Adipocyte (in vitro differentiated cells): Measurements from ENCODE around the gene PCDH10.

Source experiments
- DNase-seq: peaks from one replicate; pipeline ENCODE4 v3.0.0-alpha.2; 2015; ENCODE audit warnings: low read depth
- H3K27me3 ChIP-seq: replicated peaks from 2 replicates; pipeline ENCODE4 v1.7.0; 2013; ENCODE audit warnings: mild to moderate bottlenecking, low read length, moderate library complexity; ENCODE audit not compliant: control insufficient read depth, insufficient read depth
- H3K36me3 ChIP-seq: 2 replicates; pipeline ENCODE4 v1.7.0; 2013; ENCODE audit warnings: low read length, mild to moderate bottlenecking, moderate library complexity; ENCODE audit not compliant: control insufficient read depth, insufficient read depth, severe bottlenecking
- H3K4me1 ChIP-seq: 2 replicates; pipeline ENCODE4 v1.7.0; 2013; ENCODE audit warnings: mild to moderate bottlenecking, low read length, moderate library complexity; ENCODE audit not compliant: control insufficient read depth, insufficient read depth
- H3K4me3 ChIP-seq: 2 replicates; pipeline ENCODE4 v1.7.0; 2013; ENCODE audit warnings: mild to moderate bottlenecking, low read length, moderate library complexity
- H3K9ac ChIP-seq: 2 replicates; pipeline ENCODE4 v1.7.0; 2013; ENCODE audit warnings: mild to moderate bottlenecking, low read length, moderate library complexity
- H3K9me3 ChIP-seq: 2 replicates; pipeline ENCODE4 v1.7.0; 2013; ENCODE audit warnings: mild to moderate bottlenecking, low read length, moderate library complexity; ENCODE audit not compliant: control insufficient read depth

The PCDH10 gene

DNA sequence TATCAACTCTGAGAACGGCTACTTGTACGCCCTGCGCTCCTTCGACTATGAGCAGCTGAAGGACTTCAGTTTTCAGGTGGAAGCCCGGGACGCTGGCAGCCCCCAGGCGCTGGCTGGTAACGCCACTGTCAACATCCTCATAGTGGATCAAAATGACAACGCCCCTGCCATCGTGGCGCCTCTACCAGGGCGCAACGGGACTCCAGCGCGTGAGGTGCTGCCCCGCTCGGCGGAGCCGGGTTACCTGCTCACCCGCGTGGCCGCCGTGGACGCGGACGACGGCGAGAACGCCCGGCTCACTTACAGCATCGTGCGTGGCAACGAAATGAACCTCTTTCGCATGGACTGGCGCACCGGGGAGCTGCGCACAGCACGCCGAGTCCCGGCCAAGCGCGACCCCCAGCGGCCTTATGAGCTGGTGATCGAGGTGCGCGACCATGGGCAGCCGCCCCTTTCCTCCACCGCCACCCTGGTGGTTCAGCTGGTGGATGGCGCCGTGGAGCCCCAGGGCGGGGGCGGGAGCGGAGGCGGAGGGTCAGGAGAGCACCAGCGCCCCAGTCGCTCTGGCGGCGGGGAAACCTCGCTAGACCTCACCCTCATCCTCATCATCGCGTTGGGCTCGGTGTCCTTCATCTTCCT lies 2.7 kb downstream of the PCDH10 start:
- H3K36me3 ChIP-seq = no peaks in the 10 kb centered on the region
- H3K9ac ChIP-seq = no peak overlapping the region
- peak; percentile 63 for DNase-seq
- peaks cover 40% of the 10 kb centered on the region for H3K4me1 ChIP-seq
- peak overlapping the region; percentile 36 for H3K4me3 ChIP-seq
- peaks cover 48% of the 10 kb centered on the region for H3K27me3 ChIP-seq
- H3K9me3 ChIP-seq = no peaks in the 10 kb centered on the region

DNA sequence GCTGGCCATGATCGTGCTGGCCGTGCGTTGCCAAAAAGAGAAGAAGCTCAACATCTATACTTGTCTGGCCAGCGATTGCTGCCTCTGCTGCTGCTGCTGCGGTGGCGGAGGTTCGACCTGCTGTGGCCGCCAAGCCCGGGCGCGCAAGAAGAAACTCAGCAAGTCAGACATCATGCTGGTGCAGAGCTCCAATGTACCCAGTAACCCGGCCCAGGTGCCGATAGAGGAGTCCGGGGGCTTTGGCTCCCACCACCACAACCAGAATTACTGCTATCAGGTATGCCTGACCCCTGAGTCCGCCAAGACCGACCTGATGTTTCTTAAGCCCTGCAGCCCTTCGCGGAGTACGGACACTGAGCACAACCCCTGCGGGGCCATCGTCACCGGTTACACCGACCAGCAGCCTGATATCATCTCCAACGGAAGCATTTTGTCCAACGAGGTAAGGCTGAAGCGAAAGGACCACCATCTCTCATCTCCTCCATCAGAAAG lies 3.3 kb downstream of the PCDH10 start:
- Histone ChIP-seq H3K9ac (no peak overlapping the region), H3K36me3 (no peaks in the 10 kb centered on the region), H3K27me3 (peaks cover 48% of the 10 kb centered on the region), H3K4me1 (peaks cover 34% of the 10 kb centered on the region), H3K4me3 (peak overlapping the region; percentile 36), H3K9me3 (no peaks in the 10 kb centered on the region)
- peak; percentile 56 for DNase-seq

DNA sequence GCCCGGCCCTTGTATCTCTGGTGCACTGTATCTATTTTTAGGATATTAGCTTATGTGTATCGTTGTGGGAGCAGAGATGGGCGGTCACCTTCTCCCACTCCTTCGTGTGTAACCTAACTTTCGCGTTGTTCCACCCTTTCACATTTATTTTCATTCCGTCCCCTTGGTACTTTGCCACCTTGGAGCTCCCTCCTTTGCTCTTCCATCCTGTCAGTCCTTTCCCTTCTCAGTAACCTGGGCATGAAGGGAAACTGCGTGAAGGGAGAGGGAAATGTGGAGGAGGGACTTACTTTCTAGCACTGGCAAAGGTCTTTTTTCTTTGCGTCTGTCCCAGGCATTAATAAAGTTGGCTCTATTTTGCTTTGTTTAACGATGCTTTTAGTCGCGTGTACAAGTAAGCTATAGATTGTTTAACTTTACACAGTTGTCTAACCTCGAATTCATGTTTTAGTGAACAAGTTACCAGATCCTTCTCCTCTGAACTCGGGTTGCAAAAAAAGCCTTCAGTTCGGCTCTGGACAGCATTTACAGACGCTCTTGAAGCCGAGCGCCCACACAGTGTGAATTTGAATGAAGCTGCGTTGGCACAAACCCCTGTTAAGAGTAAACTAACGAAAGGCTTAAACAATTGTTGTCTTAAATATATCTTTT lies 3.9 kb downstream of the PCDH10 start:
- H3K27me3 ChIP-seq = peaks cover 48% of the 10 kb centered on the region
- H3K36me3 ChIP-seq = no peaks in the 10 kb centered on the region
- H3K4me1 ChIP-seq = peaks cover 31% of the 10 kb centered on the region
- peak overlapping the region; percentile 36 for H3K4me3 ChIP-seq
- DNase-seq = peak; percentile 52
- no peak overlapping the region for H3K9ac ChIP-seq
- H3K9me3 ChIP-seq = no peaks in the 10 kb centered on the region

DNA sequence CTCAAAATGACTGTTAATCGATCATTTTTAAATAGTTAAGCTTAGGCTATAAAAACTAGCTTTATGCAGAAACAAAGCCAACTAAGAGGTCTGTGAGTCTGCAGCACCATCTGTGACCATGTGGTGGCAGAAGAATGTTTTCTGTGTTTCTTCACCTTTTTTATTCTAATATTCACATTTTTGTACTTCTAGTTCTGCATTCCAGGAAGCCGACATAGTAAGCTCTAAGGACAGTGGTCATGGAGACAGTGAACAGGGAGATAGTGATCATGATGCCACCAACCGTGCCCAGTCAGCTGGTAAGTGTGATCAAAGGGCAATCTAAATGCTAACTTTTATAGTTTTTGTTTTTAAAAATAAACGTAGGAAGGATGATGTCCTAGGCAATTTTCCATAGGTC lies 5.6 kb downstream of the PCDH10 start:
- no peak overlapping the region for H3K9ac ChIP-seq
- no peaks in the 10 kb centered on the region for H3K9me3 ChIP-seq
- DNase-seq = peak; percentile 78
- H3K4me1 ChIP-seq = peaks cover 16% of the 10 kb centered on the region
- H3K4me3 ChIP-seq = no peak overlapping the region
- no peaks in the 10 kb centered on the region for H3K36me3 ChIP-seq
- peaks cover 35% of the 10 kb centered on the region for H3K27me3 ChIP-seq

DNA sequence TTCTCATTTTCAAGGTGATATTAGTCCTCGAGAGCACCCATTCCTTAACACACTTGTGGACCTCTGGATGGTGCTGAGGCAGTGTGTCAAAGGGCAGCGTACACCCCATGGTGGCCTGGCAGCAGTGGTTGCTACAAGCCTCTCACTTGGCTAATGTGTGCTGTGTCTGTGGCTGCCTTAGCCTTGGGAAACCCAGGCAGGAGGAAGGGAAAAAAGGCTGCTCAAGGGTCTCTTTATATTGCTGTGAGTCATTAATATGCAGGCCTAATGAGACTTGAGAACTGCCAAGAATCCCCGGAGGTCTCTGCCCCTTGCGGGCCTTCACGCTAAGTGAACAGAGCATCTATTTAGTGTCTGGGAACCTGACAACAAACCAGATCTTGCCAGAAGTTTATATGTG lies 7.0 kb downstream of the PCDH10 start:
- Histone ChIP-seq H3K27me3 (peaks cover 24% of the 10 kb centered on the region), H3K9ac (no peak overlapping the region), H3K36me3 (no peaks in the 10 kb centered on the region), H3K4me3 (no peak overlapping the region), H3K9me3 (no peaks in the 10 kb centered on the region), H3K4me1 (peaks cover 8% of the 10 kb centered on the region)
- DNase-seq = no peak

DNA sequence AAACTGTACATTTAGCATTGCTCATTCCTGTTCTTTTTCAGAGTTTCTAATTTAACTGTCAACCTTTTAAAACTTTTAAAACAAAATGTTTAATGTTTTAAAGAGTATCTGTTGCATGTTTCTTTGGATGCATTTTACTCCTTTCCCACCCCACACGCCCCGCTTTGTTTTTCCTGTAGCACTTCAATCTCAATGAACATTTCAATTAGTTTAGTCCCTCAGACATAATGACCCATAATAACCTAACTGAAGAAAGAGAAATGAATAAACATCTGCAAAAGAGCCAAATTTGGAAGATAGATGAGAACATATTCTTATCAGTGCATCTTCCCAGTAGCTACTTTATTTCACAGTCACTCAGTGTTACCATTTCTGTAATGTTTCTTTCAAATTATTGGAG lies 7.5 kb downstream of the PCDH10 start:
- no peak overlapping the region for H3K4me3 ChIP-seq
- no peak for DNase-seq
- no peak overlapping the region for H3K9ac ChIP-seq
- H3K9me3 ChIP-seq = no peaks in the 10 kb centered on the region
- H3K27me3 ChIP-seq = peaks cover 19% of the 10 kb centered on the region
- H3K36me3 ChIP-seq = no peaks in the 10 kb centered on the region
- H3K4me1 ChIP-seq = peaks cover 8% of the 10 kb centered on the region

DNA sequence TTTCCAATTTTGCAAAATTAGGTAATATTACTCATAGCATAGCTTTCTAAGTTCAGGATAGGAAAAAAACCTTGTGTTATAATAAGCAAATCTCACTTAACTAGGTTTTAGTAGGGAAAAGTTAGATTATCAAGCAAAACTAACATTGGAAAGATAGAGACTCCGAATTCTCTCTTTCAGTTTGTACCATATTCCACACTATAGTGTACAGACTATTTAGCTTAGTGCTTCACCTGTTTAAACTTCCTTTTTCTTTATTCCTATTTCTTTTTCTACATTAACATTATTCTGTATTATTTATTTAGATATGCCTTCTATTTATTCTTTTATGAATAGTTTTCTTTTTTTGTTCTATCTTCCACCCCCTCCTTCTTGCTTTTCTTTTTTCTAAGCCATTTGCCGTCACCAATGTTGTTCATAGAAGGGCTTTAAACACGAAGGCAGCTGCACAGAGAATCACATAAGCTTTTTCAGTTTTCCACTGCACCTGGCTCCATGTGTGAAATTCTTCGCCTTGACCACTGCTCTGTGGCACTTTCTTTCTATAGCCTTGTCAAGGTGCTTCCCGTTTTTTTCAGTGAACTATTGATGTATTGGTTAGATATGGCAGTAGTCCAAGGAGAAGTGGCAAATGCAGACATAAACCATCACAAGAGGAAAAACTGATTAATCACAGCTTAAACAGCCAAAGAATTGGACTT lies 8.5 kb downstream of the PCDH10 start:
- DNase-seq = no peak
- no peak overlapping the region for H3K9ac ChIP-seq
- H3K36me3 ChIP-seq = no peaks in the 10 kb centered on the region
- no peaks in the 10 kb centered on the region for H3K9me3 ChIP-seq
- H3K27me3 ChIP-seq = peaks cover 9% of the 10 kb centered on the region
- H3K4me1 ChIP-seq = peaks cover 5% of the 10 kb centered on the region
- no peak overlapping the region for H3K4me3 ChIP-seq

DNA sequence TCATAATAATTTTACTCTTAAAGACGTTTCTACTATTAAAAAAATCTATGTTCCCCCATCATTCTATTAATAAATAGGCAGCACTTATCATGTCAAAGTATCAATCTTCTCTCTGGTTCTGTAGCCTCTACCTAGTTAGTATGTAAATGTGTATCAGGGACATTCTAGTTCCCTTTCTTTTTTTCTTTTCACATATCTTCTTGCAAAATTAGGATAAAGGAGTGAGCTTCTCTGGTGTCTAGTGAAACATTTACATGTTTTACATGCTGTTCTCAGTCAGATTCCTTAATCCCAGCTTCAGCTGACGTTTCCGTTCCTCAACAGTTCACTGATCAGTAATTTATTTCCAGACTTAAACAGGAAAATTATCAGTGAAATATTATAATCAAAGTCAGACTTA lies 11.8 kb downstream of the PCDH10 start:
- no peaks in the 10 kb centered on the region for H3K4me1 ChIP-seq
- no peak overlapping the region for H3K9ac ChIP-seq
- H3K9me3 ChIP-seq = no peaks in the 10 kb centered on the region
- DNase-seq = no peak
- H3K36me3 ChIP-seq = no peaks in the 10 kb centered on the region
- H3K4me3 ChIP-seq = no peak overlapping the region
- no peaks in the 10 kb centered on the region for H3K27me3 ChIP-seq

DNA sequence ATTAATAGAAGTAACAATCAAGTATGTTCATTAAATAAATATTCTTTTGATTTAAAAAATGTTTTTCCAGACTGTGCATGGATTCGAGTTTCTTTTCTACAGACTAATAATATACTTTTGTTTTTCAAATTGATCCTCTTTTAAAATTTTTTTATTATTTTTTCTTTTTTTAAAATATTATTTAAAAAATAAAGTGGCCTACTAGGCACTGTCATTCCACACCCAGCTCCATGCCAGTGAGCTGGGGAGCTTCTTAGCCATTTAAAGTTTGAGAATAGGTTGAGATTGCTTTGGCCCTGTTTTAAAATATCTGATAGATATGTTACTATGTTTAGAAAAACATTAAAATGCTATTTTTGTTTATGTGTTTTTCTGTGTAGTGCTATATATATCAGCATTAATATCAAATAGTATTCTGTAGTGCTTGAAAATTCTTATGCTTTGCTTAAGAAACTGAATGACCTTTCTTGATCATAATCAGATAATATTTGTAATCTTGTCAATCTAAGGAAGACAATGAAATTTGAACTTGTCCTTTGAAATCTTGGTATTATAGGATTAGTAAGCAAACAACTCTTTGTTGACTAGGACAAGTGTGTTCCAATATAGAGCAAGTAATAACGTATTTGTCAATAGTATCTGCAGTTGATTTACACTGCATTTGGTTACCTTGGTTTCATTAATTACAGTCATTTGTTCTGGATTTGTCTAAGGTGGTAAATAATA lies 12.6 kb downstream of the PCDH10 start:
- no peaks in the 10 kb centered on the region for H3K4me1 ChIP-seq
- DNase-seq = no peak
- no peaks in the 10 kb centered on the region for H3K27me3 ChIP-seq
- no peaks in the 10 kb centered on the region for H3K9me3 ChIP-seq
- H3K9ac ChIP-seq = no peak overlapping the region
- H3K4me3 ChIP-seq = no peak overlapping the region
- no peaks in the 10 kb centered on the region for H3K36me3 ChIP-seq

DNA sequence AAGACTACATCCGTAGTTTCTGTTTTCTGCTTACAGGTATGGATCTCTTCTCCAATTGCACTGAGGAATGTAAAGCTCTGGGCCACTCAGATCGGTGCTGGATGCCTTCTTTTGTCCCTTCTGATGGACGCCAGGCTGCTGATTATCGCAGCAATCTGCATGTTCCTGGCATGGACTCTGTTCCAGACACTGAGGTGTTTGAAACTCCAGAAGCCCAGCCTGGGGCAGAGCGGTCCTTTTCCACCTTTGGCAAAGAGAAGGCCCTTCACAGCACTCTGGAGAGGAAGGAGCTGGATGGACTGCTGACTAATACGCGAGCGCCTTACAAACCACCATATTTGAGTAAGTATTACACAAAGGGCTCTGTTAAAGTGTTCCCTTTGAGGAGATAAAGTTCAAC lies 13.8 kb downstream of the PCDH10 start:
- Histone ChIP-seq H3K4me3 (no peak overlapping the region), H3K36me3 (no peaks in the 10 kb centered on the region), H3K9ac (no peak overlapping the region), H3K9me3 (no peaks in the 10 kb centered on the region), H3K4me1 (no peaks in the 10 kb centered on the region), H3K27me3 (no peaks in the 10 kb centered on the region)
- DNase-seq = no peak

DNA sequence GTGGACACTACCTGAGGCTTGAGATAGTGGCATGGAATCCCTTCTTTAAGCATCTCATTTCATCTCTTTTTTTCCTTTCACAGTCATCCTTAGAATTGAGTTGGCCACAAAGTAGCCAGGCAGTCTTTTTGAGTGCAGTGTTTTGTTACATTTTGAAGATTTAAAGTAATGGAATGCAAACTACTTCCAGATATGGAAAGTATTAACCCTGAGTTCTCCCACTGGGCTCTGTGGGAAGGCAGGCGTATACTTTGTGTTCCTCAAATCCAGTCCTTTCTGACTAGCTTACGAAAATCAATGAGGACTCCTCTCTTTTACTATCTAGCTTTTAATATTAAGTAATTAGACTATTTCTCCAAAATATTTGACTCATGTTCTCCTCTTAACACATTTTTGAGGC lies 29.9 kb downstream of the PCDH10 start:
- no peaks in the 10 kb centered on the region for H3K27me3 ChIP-seq
- no peak overlapping the region for H3K9ac ChIP-seq
- no peaks in the 10 kb centered on the region for H3K9me3 ChIP-seq
- no peaks in the 10 kb centered on the region for H3K36me3 ChIP-seq
- peak; percentile 41 for DNase-seq
- no peak overlapping the region for H3K4me3 ChIP-seq
- no peaks in the 10 kb centered on the region for H3K4me1 ChIP-seq
